RPMI7951 (cell line): Measurements from ENCODE around the gene BTBD18. TPM values are rescaled to one million over a fixed set of nuclear protein-coding genes. Genes with fewer than 3 reads are reported as not detected.
"Not testable (repeated sequence)": the region's sequence is repeated elsewhere in the genome, so short reads cannot be mapped to it uniquely, and the experiment has no call there.

ENCODE experiments used
- DNase-seq: peaks from one replicate; pipeline ENCODE4 v3.0.0-alpha.2; 2012; ENCODE audit warnings: low read depth
- total RNA-seq: library from RNA; depleted of rRNA; stranded (reverse); fragments of >200 nt; shearing (Covaris generic); gene quantifications from 2 replicates; pipeline ENCODE4 v1.2.3, GENCODE V29; 2014; rRNA removed

The BTBD18 gene
- total RNA-seq, 1 experiment from 2014 or later: not detected

DNA sequence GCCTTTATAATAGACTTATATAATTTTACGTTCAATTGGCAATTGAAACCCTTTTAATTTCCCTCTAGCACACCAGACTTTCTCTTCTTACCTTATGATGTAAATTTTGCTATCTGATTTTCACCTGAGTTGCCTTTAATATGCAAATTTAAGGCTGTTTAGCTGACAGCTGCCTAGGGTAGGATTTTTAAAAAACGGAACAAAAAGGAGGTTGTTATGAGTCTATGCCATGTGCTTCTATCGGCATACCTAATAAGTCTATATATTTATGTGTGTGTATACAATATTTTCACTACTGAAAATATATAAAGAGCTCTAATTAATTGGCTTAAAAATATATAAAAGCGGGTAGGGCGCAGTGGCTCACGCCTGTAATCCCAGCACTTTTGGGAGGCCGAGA is 22.1 kb downstream of the BTBD18 start:
- DNase-seq: no peak

DNA sequence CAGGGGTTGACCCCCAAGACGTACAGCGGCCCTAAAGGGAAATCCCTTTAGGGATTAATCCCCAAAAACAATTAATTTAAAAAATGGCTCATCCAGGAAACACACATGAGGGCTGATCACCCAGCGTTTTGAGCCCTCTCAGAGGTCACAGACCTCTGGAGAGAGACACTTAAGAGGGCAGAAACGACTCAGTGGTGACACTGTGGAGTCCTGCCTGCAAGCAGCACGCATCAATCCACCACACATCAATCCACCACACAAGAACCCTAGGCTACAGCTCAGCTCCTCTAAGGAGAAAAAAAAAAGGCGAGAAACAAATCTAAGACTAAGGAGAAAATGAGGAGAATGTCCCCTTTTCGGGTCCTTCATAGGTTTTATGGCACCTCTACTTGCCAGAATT is 22.8 kb downstream of the BTBD18 start:
- DNase-seq: no peak

DNA sequence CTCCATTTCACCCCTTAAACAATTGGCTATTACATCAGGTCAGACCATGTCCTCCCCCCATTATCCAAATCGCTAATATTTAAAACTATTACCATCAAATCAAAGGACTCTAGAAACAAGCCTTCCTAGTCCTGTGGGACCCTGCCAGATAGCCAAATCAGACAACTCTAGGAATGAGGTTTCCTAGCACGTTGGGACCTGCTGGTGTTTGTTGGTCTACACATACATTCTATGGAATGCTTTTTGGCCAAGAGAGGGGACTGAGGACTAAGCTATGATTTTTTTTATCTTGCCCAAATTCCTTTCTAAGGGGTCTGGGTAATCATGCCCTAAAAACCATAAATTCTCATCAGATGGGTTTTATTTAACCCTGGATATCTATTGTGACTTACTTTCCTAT is 24.4 kb downstream of the BTBD18 start:
- no peak for DNase-seq

DNA sequence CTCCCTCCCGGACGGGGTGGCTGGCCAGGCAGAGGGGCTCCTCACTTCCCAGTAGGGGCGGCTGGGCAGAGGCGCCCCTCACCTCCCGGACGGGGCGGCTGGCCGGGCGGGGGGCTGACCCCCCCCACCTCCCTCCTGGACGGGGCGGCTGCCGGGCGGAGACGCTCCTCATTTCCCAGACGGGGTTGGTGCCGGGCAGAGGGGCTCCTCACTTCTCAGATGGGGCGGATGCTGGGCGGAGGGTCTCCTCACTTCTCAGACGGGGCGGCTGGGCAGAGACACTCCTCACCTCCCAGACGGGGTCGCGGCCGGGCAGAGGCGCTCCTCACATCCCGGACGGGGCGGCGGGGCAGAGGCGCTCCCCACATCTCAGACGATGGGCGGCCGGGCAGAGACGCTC is 34.9 kb downstream of the BTBD18 start:
- DNase-seq: not testable (repeated sequence)

DNA sequence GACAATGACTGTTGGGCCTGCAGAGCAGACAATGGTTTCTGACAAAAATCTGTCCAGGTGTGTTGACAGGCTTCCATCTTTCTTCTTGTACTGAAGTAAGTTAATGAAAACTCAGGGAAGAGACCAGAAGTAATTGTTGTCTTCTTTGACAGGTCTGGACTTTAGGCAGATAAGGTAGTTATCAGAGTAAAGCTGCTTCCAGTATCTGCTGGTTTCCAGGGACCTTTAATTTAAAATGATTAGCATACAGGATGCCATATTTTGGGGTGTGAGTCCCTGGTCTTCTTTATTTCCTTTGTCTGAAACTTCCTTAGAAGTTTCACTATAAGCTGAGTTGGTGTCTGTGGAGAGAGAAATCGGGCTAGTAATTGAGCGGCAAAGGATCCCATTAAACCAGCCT is 37.8 kb downstream of the BTBD18 start:
- DNase-seq: no peak

DNA sequence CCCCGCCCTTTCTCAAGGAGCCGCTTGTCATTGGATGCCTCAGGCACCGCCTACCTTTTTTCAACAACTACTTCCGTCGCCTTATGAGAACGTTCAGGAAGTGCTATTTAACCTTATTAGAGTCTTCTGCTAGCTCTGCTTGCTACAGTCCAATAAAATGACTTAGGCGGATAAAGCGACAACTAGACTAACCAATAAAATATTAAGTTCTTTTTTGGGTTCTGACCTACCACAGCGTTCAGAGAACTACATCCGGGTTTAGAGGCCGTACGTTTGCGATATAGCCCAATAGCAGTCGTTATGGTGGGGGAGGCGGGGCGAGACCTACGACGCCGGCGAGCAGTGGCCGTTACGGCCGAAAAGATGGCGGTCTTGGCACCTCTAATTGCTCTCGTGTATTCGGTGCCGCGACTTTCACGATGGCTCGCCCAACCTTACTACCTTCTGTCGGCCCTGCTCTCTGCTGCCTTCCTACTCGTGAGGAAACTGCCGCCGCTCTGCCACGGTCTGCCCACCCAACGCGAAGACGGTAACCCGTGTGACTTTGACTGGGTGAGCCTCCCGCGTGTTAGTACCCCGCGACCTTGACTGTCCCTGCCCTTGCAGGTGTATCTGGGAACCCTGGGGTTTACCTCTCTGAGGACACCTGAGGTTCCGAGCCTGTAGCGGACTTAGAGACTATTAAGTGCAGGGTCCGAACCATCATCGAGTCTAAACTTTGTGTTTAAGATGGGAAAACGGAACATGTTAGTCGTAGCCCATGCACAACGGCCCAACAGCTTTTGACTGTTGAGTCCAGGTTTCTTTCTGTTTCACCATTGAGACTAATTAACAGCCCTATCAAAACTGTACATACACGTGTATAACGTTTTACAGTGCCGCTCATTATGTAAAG is 39.1 kb downstream of the BTBD18 start, which contains the start of gene TMX2:
TMX2 (plus strand) TSS at position 338 of the 895 bp plus-strand sequence; CDS start at position 364, 26 bp downstream.
- DNase-seq: peak; percentile 100

DNA sequence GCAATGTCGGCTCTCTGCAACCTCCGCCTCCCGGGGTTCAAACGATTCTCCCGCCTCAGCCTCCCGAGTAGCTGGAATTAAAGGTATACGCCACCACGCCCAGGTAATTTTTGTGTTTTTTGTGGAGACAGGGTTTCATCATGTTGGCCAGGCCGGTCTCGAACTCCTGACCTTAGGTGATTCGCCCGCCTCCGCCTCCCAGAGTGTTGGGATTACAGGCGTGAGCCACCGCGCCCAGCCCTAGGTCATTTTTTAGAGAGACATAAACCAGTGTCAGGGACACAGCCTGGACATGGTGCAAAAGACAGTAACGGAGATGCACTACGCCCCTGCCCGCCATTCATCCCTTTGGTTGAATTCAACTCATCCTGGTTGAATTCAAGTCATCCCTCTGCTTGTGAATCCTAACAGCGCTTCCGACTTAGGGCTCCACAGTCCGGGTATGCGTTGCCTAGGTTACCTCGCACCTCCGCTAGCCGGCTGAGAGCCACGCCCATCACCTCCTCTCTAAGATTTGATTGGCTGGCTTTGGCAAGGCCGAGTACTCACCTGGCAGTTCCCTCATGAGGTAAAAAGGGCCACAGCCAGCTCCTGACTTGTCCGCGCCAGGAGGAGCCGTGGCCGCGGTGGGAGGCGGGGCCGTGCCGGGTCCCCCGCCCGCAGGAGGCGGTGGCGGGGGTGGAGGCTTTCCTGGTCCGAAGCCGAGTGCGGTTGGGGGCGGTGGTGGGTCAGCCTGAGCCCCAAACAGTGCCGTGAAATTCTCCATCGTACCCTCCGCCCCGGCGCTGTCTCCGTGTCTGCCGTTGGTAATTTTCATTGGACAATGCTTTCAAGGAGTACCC is 40.0 kb downstream of the BTBD18 start, which contains the start of gene MED19:
MED19 (minus strand) TSS at position 802 of the 842 bp plus-strand sequence; CDS start at position 766, 36 bp downstream.
- peak; percentile 73 for DNase-seq

DNA sequence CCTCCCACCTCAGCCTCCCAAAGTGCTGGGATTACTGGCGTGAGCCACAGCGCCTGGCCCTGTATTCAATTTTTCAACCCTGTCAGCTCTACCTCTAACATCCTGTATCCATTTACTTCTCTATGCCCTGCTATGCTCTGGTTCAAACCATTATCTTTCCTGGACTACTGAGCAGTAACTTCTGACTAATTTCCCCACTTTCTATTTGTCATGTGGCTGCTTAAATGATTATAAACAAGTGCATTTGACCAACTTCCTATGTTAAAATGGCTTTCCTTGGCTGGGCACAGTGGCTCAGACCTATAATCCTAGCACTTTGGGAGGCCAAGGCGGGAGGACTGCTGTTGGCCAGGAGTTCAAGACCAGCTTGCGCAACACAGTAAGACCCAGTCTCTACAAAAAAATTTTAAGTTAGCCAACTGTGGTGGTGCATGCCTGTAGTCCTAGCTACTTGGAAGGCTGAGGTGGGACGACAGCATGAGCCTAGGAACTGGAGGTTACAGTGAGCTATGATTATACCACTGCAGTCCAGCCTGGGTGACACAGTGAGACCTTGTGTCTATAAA is 41.7 kb downstream of the BTBD18 start:
- DNase-seq: no peak

DNA sequence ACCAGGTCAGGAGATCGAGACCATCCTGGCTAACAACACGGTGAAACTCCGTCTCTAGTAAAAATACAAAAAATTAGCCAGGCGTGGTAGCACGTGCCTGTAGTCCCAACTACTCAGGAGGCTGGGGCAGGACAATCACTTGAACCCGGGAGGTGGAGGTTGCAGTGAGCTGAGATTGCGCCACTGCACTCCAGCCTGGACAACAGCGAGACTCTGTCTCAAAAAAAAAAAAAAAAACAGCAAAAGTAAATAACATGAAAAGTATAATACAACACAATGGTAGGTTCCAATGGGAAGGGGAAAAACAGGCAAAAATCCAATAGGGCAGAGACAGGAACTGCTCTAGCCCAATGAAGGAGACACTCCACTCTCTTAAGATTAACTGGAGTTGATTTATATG is 46.2 kb downstream of the BTBD18 start:
- not testable (repeated sequence) for DNase-seq

DNA sequence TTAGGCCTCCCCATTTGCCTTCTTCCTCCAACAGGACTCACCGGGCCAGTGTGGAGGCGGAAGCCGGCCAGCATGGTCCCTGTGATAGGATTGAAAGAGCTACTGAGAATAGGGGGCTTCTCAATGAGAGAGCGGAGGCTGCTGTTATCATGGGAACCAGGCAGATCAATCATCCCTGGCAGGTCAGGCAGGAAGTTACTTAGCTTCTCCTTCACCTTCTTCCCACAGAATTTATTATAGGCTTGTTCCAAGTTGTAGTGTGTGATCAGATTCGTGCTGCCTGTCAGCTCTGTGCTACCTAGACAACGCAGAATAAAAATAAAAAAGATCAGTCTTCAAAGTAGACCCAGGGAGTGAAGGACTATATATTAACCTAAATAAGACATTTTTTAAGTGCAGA is 46.7 kb downstream of the BTBD18 start:
- DNase-seq: no peak

DNA sequence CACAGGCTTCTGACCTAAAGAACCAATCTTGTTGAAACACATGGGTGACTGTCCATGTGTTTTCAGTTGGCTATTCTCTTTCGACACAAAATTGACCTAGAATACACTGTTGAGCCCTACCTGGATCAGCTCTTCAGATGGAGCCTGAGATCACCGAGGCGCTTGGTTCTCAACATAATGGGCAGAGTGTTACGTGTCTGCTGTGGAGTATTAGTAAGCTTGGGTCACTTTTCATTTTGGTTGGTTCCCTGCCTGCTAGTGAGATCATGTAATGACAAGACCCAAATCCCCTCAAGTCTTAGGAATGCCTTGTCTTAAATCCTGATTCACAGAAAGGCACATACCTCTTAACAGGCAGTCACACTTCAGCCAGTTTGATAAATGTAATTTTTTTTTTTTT is 48.3 kb downstream of the BTBD18 start:
- no peak for DNase-seq

DNA sequence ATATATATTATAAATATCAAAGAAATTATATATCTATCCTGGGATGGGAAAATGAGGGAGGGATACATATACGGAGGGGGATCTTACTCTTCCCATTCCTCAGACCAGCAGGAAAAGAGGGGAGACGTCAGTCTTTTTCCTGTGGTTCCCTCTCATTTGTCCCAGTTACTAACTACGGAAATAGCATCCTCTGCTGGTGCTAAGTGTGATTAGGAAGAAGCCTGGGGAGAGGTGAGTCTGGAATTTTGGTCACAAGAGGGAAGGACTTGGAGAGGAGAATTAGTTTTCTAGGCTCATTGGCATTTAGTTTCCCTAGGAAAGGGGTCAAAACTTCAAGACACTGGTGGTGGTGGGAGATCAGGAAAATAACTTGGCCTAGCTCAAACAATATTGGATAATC is 51.2 kb downstream of the BTBD18 start:
- DNase-seq: no peak

DNA sequence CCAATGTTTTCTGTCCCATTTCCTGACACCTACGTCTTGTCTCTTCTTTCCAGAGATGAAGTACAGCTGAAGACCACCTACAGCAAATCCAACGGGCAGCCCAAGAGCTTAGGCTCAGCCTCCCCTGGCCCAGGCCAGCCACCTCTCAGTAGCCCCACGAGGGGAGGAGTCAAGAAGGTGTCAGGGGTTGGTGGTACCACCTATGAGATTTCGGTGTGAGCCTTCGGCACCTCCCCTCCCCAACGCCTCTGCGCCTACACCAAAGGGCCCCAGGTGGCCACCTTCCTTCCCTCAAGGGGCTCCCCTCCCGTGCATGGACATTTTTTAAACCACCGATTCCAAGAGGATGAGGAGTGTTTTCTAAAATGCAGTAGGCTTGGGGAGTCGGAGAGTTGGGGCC is 51.8 kb downstream of the BTBD18 start:
- no peak for DNase-seq

DNA sequence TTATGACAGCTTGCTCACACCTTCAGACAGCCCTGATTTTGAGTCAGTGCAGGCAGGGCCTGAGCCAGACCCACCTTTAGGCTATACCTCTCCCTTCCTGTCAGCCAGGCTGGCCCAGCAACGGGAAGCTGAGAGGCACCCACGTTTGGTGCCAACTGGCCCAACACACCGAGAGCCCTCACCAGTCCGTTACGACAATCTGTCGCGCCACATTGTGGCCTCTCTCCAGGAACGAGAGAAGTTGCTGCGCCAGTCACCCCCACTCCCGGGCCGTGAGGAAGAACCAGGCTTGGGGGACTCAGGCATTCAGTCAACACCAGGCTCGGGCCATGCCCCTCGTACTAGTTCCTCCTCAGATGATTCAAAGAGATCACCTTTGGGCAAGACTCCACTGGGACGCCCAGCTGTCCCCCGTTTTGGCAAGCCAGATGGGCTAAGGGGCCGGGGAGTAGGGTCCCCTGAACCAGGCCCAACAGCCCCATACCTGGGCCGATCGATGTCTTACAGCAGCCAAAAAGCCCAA is 52.7 kb downstream of the BTBD18 start:
- no peak for DNase-seq

Other genes starting within 250 kb of the BTBD18 start
- gene SLC43A1, start 236.1 kb downstream of the BTBD18 start, total RNA-seq: 6.5 and 7.3 TPM in 2 replicates
- 83.3 and 89.8 TPM in 2 replicates for gene TIMM10, start 221.1 kb downstream of the BTBD18 start, total RNA-seq
- gene SMTNL1, start 214.2 kb downstream of the BTBD18 start, total RNA-seq: not detected in 2 replicates
- gene UBE2L6, start 184.1 kb downstream of the BTBD18 start, total RNA-seq: 57.7 and 62.9 TPM in 2 replicates
- 0.10 and 0.48 TPM in 2 replicates for gene SERPING1, start 154.1 kb downstream of the BTBD18 start, total RNA-seq
- gene YPEL4, start 101.9 kb downstream of the BTBD18 start, total RNA-seq: 0.20 and 1.1 TPM in 2 replicates
- gene CLP1, start 94.1 kb downstream of the BTBD18 start, total RNA-seq: 27.2 and 29.0 TPM in 2 replicates
- gene ZDHHC5, start 83.7 kb downstream of the BTBD18 start, total RNA-seq: 21.6 and 22.6 TPM in 2 replicates
- 37.8 and 38.6 TPM in 2 replicates for gene MED19, start 39.6 kb downstream of the BTBD18 start, total RNA-seq
- gene TMX2, start 39.2 kb downstream of the BTBD18 start, total RNA-seq: 120 and 147 TPM in 2 replicates
- 125 and 232 TPM in 2 replicates for gene SELENOH, start 10.3 kb downstream of the BTBD18 start, total RNA-seq
- gene CTNND1, start 10.0 kb upstream of the BTBD18 start, total RNA-seq: 69.5 and 70.9 TPM in 2 replicates